ENCODE data around the gene CDHR3.
"Not testable (repeated sequence)": the region's sequence is repeated elsewhere in the genome, so short reads cannot be mapped to it uniquely, and the experiment has no call there.

The CDHR3 gene

GRCh38 chr7:105971845-105972244 is 8.8 kb downstream of the CDHR3 start:
- no peak for DNase-seq (ENCODE audit: low read depth)

GRCh38 chr7:105972276-105972675 is 9.2 kb downstream of the CDHR3 start:
- no peak for DNase-seq (ENCODE audit: low read depth)

GRCh38 chr7:105974471-105974870 is 11.4 kb downstream of the CDHR3 start:
- no peak for DNase-seq (ENCODE audit: low read depth)

- DNase-seq (ENCODE audit: low read depth), result no peak
Measured at GRCh38 chr7:105975770-105976417, 12.8 kb downstream of the CDHR3 start.

GRCh38 chr7:105976868-105977267 is 13.8 kb downstream of the CDHR3 start:
- no peak for DNase-seq (ENCODE audit: low read depth)

- no peak for DNase-seq (ENCODE audit: low read depth)
Measured at GRCh38 chr7:105978035-105978434, 15.0 kb downstream of the CDHR3 start.

GRCh38 chr7:105978974-105979373 is 15.9 kb downstream of the CDHR3 start:
- no peak for DNase-seq (ENCODE audit: low read depth)

GRCh38 chr7:105979405-105979804 is 16.3 kb downstream of the CDHR3 start:
- DNase-seq (ENCODE audit: low read depth), result no peak

GRCh38 chr7:105980645-105981396 is 17.8 kb downstream of the CDHR3 start:
- DNase-seq (ENCODE audit: low read depth), result no peak

- DNase-seq (ENCODE audit: low read depth), result no peak
Measured at GRCh38 chr7:105982388-105982787, 19.3 kb downstream of the CDHR3 start.

- not testable (repeated sequence) for DNase-seq (ENCODE audit: low read depth)
Measured at GRCh38 chr7:105984808-105985207, 21.7 kb downstream of the CDHR3 start.

- DNase-seq (ENCODE audit: low read depth), result no peak
Measured at GRCh38 chr7:105985229-105985628, 22.2 kb downstream of the CDHR3 start.

- DNase-seq (ENCODE audit: low read depth), result no peak
Measured at GRCh38 chr7:105985672-105986215, 22.7 kb downstream of the CDHR3 start.

GRCh38 chr7:105987046-105987445 is 24.0 kb downstream of the CDHR3 start:
- no peak for DNase-seq (ENCODE audit: low read depth)

GRCh38 chr7:105988276-105988675 is 25.2 kb downstream of the CDHR3 start:
- no peak for DNase-seq (ENCODE audit: low read depth)

GRCh38 chr7:105989191-105989590 is 26.1 kb downstream of the CDHR3 start:
- no peak for DNase-seq (ENCODE audit: low read depth)

- no peak for DNase-seq (ENCODE audit: low read depth)
Measured at GRCh38 chr7:105989686-105990085, 26.6 kb downstream of the CDHR3 start.

GRCh38 chr7:105990141-105990540 is 27.1 kb downstream of the CDHR3 start:
- no peak for DNase-seq (ENCODE audit: low read depth)

GRCh38 chr7:105990727-105991453 is 27.8 kb downstream of the CDHR3 start:
- DNase-seq (ENCODE audit: low read depth), result no peak

- DNase-seq (ENCODE audit: low read depth), result no peak
Measured at GRCh38 chr7:105992905-105993304, 29.8 kb downstream of the CDHR3 start.

GRCh38 chr7:105996860-105997737 is 34.0 kb downstream of the CDHR3 start:
- DNase-seq (ENCODE audit: low read depth), result no peak

- DNase-seq (ENCODE audit: low read depth), result no peak
Measured at GRCh38 chr7:105999256-105999655, 36.2 kb downstream of the CDHR3 start.
